ENCODE measurements around the gene CASZ1. TPM values are rescaled to one million over a fixed set of nuclear protein-coding genes. Genes with fewer than 3 reads are reported as not detected.

Gene CASZ1
- total RNA-seq, 1 donor = under 0.01 TPM

- no peak for TF ChIP-seq CTCF (IDR thresholded peaks at IDR 0.05; ENCODE audit: insufficient read depth, low read depth, low read length)
- DNase-seq (ENCODE audit: low read depth) = no peak
- no peak overlapping the region for H3K4me3 ChIP-seq (ENCODE audit: low read depth, low read length)
Measured at GRCh38 chr1:10674222-10674621, 122.2 kb downstream of the CASZ1 start.

- no peak overlapping the region for H3K4me3 ChIP-seq (ENCODE audit: low read depth, low read length)
- no peak for TF ChIP-seq CTCF (IDR thresholded peaks at IDR 0.05; ENCODE audit: insufficient read depth, low read depth, low read length)
- no peak for DNase-seq (ENCODE audit: low read depth)
Measured at GRCh38 chr1:10673109-10673711, 123.2 kb downstream of the CASZ1 start.

DNA sequence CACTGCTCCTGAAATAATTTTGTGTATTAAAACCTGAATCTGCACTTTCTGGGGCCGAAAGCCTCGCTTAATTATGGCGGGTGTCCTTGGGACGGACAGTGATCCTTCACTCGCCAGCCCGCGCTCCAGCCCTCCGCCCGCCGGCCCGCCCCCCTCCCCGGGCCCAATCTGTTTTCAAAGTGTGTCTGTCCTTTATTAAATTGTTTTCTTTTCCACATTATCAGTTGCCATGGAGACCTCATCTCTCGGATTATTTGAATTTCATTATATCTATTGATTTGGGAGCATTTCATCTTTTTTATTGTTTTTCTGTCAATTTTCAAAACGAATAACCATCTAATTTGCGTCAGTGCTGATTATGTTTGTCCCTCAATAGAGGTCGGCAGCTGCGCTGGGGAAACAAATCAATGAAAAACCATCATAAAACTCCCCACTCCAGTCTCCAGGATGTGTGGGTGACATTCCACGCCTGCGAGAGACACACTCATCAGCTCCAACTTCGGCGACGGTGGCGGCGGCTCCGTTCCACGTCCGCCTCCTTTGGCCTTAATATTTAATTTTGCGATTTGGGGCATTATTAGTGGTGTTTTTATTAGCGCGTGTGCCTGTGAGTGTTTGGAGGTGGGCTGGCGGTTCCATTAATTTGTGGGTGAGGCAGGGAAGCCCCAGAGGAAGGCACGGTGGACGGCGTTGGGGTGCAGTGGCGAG, 123.9 kb downstream of the CASZ1 start:
- no peak for TF ChIP-seq CTCF (IDR thresholded peaks at IDR 0.05; ENCODE audit: insufficient read depth, low read depth, low read length)
- DNase-seq (ENCODE audit: low read depth) = no peak

DNA sequence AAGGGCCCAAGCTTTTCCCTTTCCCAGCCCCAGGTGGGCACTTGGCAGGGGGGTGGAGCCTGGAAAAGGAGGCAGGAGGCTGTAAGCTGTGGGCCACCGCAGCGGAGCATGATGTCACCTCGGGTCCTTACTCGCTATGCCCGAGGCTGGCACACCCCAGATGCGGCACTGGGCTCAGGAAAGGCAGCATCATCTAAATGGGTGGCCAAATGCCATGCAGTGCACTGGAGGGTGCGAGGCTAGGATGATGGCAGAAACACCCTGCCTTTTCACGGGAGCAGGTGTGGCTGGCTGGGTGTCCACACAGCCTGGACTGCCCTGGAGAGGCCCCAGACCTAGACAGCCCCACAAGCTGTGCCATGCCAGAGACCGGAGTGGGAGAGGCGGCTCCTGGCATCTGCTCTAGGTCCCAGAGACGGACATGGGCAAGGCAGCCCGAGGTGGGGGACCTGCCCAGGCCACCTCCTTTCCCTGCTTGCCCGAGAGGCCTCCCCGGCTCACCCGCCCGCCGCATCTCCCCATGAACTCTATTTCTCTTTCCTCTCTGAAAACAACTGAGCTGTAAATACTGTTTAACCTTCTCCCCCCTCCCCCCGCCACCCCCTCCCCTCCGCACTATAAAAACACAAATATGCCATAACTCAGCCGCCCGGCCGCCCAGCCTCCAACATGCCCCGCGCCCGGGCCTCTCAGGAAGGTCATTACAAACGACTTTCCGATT, 124.7 kb downstream of the CASZ1 start:
- no peak for TF ChIP-seq CTCF (IDR thresholded peaks at IDR 0.05; ENCODE audit: insufficient read depth, low read depth, low read length)
- DNase-seq (ENCODE audit: low read depth) = no peak
- no peak overlapping the region for H3K4me3 ChIP-seq (ENCODE audit: low read depth, low read length)

More for the DNA sequence above, 123.9 kb downstream of the CASZ1 start:
- no peak overlapping the region for H3K4me3 ChIP-seq (ENCODE audit: low read depth, low read length)

GRCh38 chr1:10671090-10671489, 125.4 kb downstream of the CASZ1 start:
- no peak overlapping the region for H3K4me3 ChIP-seq (ENCODE audit: low read depth, low read length)
- no peak for DNase-seq (ENCODE audit: low read depth)
- no peak for TF ChIP-seq CTCF (IDR thresholded peaks at IDR 0.05; ENCODE audit: insufficient read depth, low read depth, low read length)

GRCh38 chr1:10670190-10670589, 126.3 kb downstream of the CASZ1 start:
- H3K4me3 ChIP-seq (ENCODE audit: low read depth, low read length) = no peak overlapping the region
- DNase-seq (ENCODE audit: low read depth) = no peak
- no peak for TF ChIP-seq CTCF (IDR thresholded peaks at IDR 0.05; ENCODE audit: insufficient read depth, low read depth, low read length)

All from fibroblast of villous mesenchyme (primary cell).